GM21528 (cell line): ENCODE measurements around the gene MAP4K4.
"Not testable (repeated sequence)": the region's sequence is repeated elsewhere in the genome, so short reads cannot be mapped to it uniquely, and the experiment has no call there.

ENCODE experiments used
- ATAC-seq: cut with Tn5 transposase; IDR thresholded peaks from one replicate; pipeline ENCODE4 v1.9.1; 2021; ENCODE audit warnings: mild to moderate bottlenecking, moderate library complexity; ENCODE audit not compliant: unreplicated experiment, low FRiP score

The MAP4K4 gene

GRCh38 chr2:101759162-101759561, 61.7 kb downstream of the MAP4K4 start:
- no peak for ATAC-seq

- no peak for ATAC-seq
Measured at GRCh38 chr2:101762451-101763171, 65.1 kb downstream of the MAP4K4 start.

- no peak for ATAC-seq
Measured at GRCh38 chr2:101763496-101764333, 66.2 kb downstream of the MAP4K4 start.

GRCh38 chr2:101766337-101766736, 68.8 kb downstream of the MAP4K4 start:
- ATAC-seq: no peak

- no peak for ATAC-seq
Measured at GRCh38 chr2:101766871-101767739, 69.6 kb downstream of the MAP4K4 start.

GRCh38 chr2:101768556-101769220, 71.2 kb downstream of the MAP4K4 start:
- no peak for ATAC-seq

- ATAC-seq: not testable (repeated sequence)
Measured at GRCh38 chr2:101769726-101770125, 72.2 kb downstream of the MAP4K4 start.

GRCh38 chr2:101770726-101771125, 73.2 kb downstream of the MAP4K4 start:
- no peak for ATAC-seq

- no peak for ATAC-seq
Measured at GRCh38 chr2:101771227-101771902, 73.9 kb downstream of the MAP4K4 start.

GRCh38 chr2:101771910-101772321, 74.4 kb downstream of the MAP4K4 start:
- ATAC-seq: no peak

GRCh38 chr2:101773137-101773536, 75.6 kb downstream of the MAP4K4 start:
- no peak for ATAC-seq

GRCh38 chr2:101773961-101774360, 76.5 kb downstream of the MAP4K4 start:
- not testable (repeated sequence) for ATAC-seq

GRCh38 chr2:101775092-101775491, 77.6 kb downstream of the MAP4K4 start:
- ATAC-seq: no peak

GRCh38 chr2:101775636-101776035, 78.1 kb downstream of the MAP4K4 start:
- no peak for ATAC-seq

- no peak for ATAC-seq
Measured at GRCh38 chr2:101776172-101777043, 78.9 kb downstream of the MAP4K4 start.

- no peak for ATAC-seq
Measured at GRCh38 chr2:101777337-101777736, 79.8 kb downstream of the MAP4K4 start.

GRCh38 chr2:101778102-101778501, 80.6 kb downstream of the MAP4K4 start:
- ATAC-seq: no peak

GRCh38 chr2:101779190-101779589, 81.7 kb downstream of the MAP4K4 start:
- ATAC-seq: no peak

- ATAC-seq: no peak
Measured at GRCh38 chr2:101779656-101780055, 82.1 kb downstream of the MAP4K4 start.
